ENCODE data around the gene PAIP2. TPM values are rescaled to one million over a fixed set of nuclear protein-coding genes. Genes with fewer than 3 reads are reported as not detected.
"Not testable (repeated sequence)": the region's sequence is repeated elsewhere in the genome, so short reads cannot be mapped to it uniquely, and the experiment has no call there.

Gene PAIP2
- total RNA-seq, 1 donor from 2014 or later, result 56.1 TPM

GRCh38 chr5:139314276-139314675 lies 27.4 kb upstream of the PAIP2 start:
- no peak for DNase-seq (ENCODE audit: extremely low read depth, low read depth, low spot score)

- no peak for DNase-seq (ENCODE audit: extremely low read depth, low read depth, low spot score)
Measured at GRCh38 chr5:139315056-139315615, 26.5 kb upstream of the PAIP2 start.

DNA sequence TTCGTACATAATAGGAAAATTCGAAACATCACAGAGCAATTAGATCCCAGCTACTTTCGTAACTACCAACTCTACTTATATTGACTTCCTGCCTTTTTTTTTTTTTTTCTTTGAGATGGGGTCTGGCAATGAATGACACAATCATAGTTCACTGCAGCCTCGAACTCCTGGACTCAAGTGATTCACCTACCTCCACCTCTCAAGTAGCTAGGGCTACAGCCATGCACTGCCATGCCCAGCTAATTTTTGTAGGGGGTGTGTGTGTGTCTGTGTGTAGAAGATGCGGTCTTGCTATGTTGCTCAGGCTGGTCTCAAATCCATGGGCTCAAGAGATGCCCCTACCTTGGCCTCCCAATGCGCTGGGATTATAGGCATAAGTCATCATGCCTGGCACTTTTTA lies 5.8 kb upstream of the PAIP2 start:
- no peak for DNase-seq (ENCODE audit: extremely low read depth, low read depth, low spot score)

GRCh38 chr5:139340051-139340450 lies 1.6 kb upstream of the PAIP2 start:
- DNase-seq (ENCODE audit: extremely low read depth, low read depth, low spot score), result no peak

DNA sequence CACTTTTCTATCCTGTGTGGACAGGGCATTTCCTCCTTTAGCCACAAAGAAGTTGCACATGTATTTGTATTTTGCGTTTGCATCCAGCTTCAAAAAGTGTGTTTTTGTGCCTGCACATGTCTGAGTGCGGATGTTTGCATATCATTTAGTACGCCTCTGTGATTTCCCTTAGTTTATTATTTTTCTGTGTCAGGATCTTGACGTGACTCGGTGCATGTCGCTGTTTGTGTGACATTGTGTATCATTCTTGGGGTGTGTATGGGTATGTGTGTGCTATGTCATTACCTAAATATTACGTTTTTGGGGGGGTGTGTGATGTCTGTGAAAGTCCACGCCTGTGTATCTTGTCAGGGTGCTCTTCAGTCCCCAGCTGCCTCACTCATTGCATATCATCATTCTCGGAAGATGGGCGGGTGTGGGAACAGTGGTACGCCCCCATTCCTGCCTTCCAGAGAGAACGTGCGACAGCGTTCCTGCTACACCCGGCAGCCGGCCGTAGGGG lies 416 bp upstream of the PAIP2 start:
- no peak for DNase-seq (ENCODE audit: extremely low read depth, low read depth, low spot score)

DNA sequence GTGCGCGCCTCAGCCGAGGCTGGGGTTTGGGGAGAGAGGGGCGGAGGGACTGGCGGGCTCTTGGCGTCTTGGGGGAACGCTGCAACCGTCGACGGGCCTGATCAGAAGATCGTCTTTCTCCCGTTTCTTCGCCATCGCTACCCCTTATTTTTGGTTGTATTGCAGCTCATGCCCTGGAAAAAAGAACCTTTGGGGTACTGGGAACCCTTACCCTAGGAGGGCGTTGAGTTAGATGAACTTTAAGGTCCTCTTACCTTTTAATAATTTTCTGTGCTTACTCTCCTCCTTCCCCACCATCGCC lies 719 bp downstream of the PAIP2 start:
- no peak for DNase-seq (ENCODE audit: extremely low read depth, low read depth, low spot score)

DNA sequence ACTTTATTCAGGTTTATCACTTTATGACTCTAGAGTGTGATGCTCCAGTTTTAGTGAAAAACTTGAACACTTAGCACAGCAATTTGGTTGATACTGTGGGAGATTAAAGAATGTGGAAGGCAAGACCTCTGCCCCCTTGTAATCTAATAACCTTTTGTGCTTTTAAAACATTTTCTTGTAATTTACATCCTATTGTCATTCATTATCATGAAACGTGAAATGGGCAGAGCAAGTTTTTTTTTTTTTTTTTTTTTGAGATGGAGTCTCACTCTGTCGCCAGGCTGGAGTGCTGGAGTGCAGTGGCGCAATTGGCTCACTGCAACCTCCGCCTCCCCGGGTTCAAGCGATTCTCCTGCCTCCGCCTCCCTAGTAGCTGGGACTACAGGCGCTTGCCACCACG lies 1.8 kb downstream of the PAIP2 start:
- DNase-seq (ENCODE audit: extremely low read depth, low read depth, low spot score), result no peak

DNA sequence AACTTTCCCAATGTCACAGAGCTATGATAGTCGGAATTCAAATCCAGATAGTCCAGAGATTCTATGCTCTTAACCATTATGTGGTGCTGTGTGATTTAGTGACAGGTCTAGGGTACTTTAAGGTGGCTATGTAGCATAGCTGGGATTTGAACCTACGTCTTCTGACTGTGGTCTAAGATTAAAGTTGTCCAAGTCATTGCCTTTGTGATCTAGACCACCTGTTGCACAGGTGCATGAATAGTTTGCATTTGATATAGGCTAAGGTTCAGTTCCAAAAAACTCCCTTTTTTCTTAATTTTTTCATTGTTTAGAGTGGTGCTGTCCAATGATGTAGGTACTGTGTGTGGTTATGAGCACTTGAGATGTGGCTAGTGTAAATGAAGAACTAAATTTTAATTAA lies 2.5 kb downstream of the PAIP2 start:
- DNase-seq (ENCODE audit: extremely low read depth, low read depth, low spot score), result no peak

DNA sequence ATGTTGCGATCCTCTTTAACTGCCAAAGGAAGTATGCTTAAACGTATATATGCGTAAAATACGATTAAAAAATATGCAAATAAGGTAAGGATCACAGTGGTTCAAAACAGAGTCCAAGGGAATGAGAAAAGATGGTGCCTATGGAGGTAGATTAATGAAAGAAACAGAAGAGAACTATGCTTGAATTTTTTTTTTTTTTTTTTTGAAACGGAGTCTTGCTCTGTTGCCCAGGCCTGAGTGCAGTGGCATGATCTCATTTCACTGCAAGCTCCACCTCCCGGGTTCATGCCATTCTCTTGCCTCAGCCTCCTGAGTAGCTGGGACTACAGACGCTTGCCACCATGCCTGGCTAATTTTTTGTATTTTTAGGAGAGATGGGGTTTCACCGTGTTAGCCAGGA lies 3.8 kb downstream of the PAIP2 start:
- DNase-seq (ENCODE audit: extremely low read depth, low read depth, low spot score), result not testable (repeated sequence)

DNA sequence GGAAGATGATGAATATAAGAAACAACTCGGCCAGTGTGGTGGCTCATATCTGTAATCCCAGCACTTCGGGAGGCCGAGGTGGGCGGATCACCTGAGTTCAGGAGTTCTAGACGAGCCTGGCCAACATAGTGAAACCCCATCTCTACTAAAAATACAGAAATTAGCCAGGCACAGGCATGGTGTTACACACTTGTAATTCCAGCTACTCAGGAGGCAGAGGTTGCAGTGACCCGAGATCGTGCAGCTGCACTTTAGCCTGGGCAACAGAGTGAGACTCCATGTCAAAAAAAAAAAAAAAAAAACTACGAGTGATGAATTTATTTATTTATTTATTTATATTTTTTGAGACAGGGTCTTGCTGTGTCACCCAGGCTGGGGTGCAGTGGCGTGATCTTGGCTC lies 6.2 kb downstream of the PAIP2 start:
- not testable (repeated sequence) for DNase-seq (ENCODE audit: extremely low read depth, low read depth, low spot score)

GRCh38 chr5:139354186-139354585 lies 12.5 kb downstream of the PAIP2 start:
- DNase-seq (ENCODE audit: extremely low read depth, low read depth, low spot score), result no peak

DNA sequence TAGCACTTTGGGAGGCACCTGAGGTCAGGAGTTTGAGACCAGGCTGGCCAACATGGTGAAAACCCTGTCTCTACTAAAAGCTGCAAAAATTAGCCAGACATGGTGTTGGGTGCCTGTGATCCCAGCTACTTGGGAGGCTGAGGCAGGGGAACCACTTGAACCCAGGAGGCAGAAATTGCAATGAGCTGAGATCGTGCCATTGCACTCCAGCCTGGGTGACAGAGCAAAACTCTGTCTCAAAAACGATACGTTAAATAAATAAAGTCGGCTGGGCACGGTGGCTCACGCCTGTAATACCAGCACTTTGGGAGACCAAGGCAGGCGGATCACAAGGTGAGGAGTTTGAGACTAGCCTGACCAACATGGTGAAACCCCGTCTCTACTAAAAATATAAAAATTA lies 14.2 kb downstream of the PAIP2 start:
- DNase-seq (ENCODE audit: extremely low read depth, low read depth, low spot score), result not testable (repeated sequence)

- DNase-seq (ENCODE audit: extremely low read depth, low read depth, low spot score), result no peak
Measured at GRCh38 chr5:139358064-139358463, 16.4 kb downstream of the PAIP2 start.

GRCh38 chr5:139360384-139360783 lies 18.7 kb downstream of the PAIP2 start:
- DNase-seq (ENCODE audit: extremely low read depth, low read depth, low spot score), result no peak

DNA sequence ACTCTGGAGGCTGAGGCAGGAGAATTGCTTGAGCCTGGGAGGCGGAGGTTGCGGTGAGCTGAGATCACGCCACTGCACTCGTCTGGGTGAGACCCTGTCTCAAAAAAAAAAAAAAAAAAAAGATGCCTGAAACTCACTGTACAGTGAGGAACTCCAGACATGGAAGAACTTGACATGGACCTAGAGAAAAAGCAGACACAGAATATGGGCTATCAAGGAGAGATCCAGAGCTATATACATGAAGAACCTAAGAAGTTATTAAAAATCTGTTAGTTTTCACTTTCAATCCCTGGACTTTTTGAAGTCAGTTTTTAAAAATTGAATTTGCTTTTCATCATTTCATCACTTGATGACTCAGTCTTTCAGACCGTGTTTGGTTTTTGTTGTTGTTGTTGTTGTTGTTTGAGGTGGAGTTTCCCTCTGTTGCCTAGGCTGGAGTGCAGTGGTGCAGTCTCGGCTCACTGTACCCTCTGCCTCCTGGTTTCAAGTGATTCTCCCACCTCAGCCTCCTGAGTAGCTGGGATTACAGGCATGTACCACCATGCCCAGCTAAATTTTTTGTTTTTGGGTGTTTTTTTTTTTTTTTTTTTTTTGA lies 20.3 kb downstream of the PAIP2 start:
- no peak for DNase-seq (ENCODE audit: extremely low read depth, low read depth, low spot score)

DNA sequence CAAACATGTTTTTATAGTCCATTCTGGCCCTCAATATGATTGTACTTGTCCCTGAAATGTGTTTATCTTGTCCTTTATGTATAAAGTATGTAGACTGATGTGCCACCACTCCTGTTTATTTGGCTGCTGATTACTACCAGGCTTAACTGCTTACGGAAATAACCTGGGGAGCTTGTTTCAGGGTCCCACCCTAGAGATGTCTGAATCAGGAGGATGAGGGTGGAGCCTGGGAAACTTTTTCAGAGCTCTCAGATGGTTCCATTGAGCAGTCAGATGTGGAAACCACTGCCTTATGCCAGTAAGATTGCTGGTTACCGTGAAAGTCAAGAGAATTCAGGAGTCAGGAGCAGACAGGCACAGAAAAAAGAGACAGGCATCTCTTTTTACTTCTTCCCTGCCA lies 22.3 kb downstream of the PAIP2 start:
- no peak for DNase-seq (ENCODE audit: extremely low read depth, low read depth, low spot score)

DNA sequence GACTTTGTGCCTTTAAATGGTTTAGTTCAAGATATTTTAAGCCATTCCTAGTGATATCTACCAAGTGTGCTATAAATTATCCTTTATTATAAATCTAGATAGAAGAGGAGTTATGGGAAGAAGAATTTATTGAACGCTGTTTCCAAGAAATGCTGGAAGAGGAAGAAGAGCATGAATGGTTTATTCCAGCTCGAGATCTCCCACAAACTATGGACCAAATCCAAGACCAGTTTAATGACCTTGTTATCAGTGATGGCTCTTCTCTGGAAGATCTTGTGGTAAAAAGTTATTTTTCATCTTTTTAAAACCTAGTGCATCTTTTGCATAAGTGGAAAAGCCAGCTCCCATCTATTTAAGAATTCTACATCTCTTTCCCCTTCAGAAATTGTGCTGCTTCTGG lies 22.8 kb downstream of the PAIP2 start:
- DNase-seq (ENCODE audit: extremely low read depth, low read depth, low spot score), result no peak

- DNase-seq (ENCODE audit: extremely low read depth, low read depth, low spot score), result no peak
Measured at GRCh38 chr5:139368613-139369012, 27.0 kb downstream of the PAIP2 start.

- no peak for DNase-seq (ENCODE audit: extremely low read depth, low read depth, low spot score)
Measured at GRCh38 chr5:139369181-139369580, 27.5 kb downstream of the PAIP2 start.

GRCh38 chr5:139371482-139372435 lies 30.1 kb downstream of the PAIP2 start:
- no peak for DNase-seq (ENCODE audit: extremely low read depth, low read depth, low spot score)

- DNase-seq (ENCODE audit: extremely low read depth, low read depth, low spot score), result no peak
Measured at GRCh38 chr5:139374909-139375308, 33.3 kb downstream of the PAIP2 start.

GRCh38 chr5:139376364-139376763 lies 34.7 kb downstream of the PAIP2 start:
- no peak for DNase-seq (ENCODE audit: extremely low read depth, low read depth, low spot score)

All from glomerular endothelial cell (primary cell).